GM12865 (cell line): ENCODE data around the gene WDR88.
"Not testable (repeated sequence)": the region's sequence is repeated elsewhere in the genome, so short reads cannot be mapped to it uniquely, and the experiment has no call there.

Source experiments
- DNase-seq: peaks from one replicate; pipeline ENCODE4 v3.0.0; 2010; ENCODE audit warnings: low read depth
- H3K4me3 ChIP-seq: 2 replicates; pipeline ENCODE4 v1.5.1; 2011; ENCODE audit warnings: mild to moderate bottlenecking, low read depth, low read length, control low read depth
- TF ChIP-seq, protein P1 (sequence below): IDR thresholded peaks from 2 replicates; pipeline ENCODE4 v1.5.1; 2011; ENCODE audit warnings: low read length, control low read depth, low read depth, inconsistent platforms; ENCODE audit not compliant: insufficient read depth; ENCODE audit errors: missing control alignments

Gene WDR88

DNA sequence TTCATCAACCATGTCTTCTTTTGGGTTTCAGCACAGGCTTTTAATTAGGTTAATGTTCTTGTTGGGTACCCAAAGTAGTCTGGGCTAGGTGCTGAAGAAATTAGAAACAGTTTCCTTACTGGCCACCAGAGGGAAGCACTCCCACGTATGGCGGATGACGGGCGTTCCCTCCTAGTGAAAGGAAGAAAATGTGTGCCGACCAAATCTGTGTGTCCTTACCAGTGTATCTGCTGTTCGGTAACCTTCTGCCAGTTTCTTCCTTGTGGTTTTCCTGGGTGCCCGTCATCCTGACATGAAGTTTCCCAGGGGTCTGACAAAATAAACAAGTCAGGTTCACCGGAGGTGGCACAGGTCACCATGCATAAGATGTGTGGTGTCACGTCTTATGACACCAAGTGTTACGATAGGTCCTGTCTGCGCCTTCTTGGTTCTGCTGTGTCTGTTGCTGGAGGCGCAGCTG is 6.0 kb upstream of the WDR88 start:
- H3K4me3 ChIP-seq: no peak overlapping the region
- DNase-seq: peak; percentile 73
- TF ChIP-seq, protein P1, sequence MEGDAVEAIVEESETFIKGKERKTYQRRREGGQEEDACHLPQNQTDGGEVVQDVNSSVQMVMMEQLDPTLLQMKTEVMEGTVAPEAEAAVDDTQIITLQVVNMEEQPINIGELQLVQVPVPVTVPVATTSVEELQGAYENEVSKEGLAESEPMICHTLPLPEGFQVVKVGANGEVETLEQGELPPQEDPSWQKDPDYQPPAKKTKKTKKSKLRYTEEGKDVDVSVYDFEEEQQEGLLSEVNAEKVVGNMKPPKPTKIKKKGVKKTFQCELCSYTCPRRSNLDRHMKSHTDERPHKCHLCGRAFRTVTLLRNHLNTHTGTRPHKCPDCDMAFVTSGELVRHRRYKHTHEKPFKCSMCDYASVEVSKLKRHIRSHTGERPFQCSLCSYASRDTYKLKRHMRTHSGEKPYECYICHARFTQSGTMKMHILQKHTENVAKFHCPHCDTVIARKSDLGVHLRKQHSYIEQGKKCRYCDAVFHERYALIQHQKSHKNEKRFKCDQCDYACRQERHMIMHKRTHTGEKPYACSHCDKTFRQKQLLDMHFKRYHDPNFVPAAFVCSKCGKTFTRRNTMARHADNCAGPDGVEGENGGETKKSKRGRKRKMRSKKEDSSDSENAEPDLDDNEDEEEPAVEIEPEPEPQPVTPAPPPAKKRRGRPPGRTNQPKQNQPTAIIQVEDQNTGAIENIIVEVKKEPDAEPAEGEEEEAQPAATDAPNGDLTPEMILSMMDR: peak; percentile 83

DNA sequence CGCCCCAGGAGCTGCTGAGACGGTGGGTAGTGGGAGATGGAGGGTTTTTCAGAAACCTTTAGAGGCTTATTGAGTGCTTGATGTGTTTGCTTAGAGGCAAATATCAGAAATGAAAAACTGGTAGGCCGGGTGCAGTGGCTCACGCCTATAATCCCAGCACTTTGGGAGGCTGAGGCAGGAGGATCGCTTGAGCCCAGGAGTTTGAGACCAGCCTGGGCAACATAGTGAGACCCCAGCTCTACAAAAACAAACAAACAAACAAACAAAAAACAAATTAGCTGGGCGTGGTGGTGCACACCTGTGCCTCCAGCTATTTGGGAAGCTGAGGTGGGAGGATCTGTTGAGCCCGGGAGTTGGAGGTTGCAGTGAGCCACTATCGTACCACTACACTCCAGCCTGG is 5.2 kb upstream of the WDR88 start:
- not testable (repeated sequence) for DNase-seq, H3K4me3 ChIP-seq

DNA sequence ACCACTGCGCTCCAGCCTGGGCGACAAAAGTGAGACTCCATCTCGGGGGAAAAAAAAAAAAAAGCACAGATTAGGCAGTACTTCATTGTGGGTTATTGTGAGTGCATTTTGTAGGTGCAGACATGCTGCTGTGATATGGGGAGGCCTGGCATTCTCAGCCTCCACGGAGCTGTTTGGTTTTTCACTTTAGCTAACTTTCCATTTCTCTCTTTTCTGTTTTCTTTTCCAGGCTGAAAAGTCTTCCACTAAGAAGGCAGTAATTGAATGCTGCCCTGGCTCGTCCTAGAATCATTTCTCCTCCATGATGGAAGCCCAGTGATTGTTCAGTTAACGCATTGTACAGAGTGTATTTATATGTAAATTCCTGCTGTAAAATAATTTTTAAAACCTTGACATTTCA is 2.0 kb upstream of the WDR88 start:
- H3K4me3 ChIP-seq: no peak overlapping the region
- TF ChIP-seq, protein P1: no peak
- DNase-seq: no peak

DNA sequence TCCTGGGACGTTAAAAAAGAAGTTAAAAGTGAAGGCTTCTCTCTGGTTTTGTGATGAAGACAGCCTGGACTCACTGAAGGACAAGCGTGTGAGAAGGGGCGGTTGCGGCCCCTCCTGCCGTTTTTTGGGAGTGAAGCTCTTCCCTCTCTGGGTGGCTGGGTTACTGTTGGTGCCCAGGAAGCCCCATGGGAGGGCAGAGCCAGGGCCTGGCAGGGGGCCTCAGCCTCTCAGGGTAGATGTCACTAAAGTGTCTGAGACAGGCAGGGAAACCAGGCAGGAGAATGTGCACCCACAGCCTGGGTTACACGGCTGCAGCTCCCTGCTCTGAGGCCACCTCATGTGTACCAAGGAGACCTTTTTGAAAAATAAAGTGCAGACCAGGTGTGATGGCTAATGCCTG is 1.5 kb upstream of the WDR88 start:
- no peak overlapping the region for H3K4me3 ChIP-seq
- DNase-seq: no peak
- TF ChIP-seq, protein P1: no peak

DNA sequence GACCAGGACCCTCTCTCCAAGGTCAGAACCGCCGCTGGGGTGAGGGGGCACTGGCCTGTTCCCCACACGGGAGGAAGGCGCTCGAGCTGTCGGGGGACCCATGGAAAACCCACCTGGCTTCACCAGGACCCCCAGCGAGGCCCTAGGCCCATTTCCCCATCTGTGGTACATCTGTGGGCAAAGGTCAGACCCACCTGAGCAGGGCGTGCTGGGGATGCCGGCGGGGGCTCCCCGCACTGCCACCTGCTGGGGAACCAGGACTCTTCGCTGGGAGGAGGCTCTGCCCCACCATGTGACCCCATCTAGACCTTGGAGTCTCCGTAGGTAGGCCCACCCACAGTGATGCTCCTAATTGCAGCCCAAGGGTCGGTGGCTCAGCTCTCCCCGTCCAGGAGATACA is 511 bp downstream of the WDR88 start:
- no peak for DNase-seq
- TF ChIP-seq, protein P1: peak; percentile 4
- H3K4me3 ChIP-seq: no peak overlapping the region

DNA sequence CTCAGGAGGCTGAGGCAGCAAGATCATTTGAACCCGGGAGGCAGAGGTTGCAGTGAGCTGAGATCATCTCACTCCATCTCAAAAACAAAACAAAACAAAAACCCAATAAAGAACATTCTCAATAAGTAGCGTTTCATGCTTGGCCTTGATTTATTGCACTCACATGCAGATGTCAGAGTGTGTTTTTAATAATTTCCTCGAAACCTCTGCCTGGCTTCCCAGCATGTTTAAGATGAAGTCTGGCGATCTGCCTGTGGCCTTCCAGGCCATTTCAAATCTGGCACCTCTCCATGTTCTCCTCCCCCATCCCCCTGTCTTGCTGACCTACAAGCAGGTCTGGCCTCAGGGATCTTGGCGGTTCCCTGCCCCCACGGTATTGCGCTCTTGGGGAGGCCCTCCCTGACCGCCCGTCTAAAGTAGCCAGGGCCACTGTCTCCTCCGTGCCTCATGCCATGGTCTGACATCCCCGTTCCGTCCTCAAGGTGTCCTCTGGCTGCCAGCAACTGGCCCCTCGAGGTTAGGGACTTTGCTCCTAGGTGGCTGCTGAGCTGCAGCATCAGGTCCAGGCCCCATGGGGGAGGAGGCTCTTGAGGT is 1.6 kb downstream of the WDR88 start:
- H3K4me3 ChIP-seq: no peak overlapping the region
- no peak for DNase-seq
- TF ChIP-seq, protein P1: no peak

DNA sequence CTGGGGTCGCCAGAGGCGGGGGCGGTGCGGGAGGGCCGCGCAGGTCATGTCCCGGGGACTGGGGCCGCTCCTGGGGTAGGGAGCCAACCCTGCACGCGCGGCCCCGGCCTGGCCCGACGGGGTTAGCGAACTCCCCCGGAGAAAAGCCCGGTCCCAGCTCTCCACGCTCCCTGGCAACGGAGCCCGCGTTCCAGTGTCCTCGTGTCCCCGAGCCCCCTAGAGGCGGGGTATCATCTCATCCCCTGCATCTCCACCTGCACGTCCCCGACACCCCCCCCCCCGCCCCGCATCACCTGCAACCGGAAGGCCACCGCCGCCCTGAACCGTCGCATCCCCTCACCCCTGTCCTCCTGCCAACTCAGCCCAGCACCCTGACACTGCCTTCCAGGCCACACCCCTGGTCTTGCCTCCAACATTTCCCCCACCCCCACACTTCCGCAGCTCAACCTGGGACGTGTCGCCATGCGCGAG is 2.7 kb downstream of the WDR88 start:
- TF ChIP-seq, protein P1: no peak
- no peak for DNase-seq
- no peak overlapping the region for H3K4me3 ChIP-seq
